Trophoblast cell (in vitro differentiated cells and primary cell): ENCODE data around the gene BCORL1.

Source experiments
- DNase-seq, 2 donors: peaks; one replicate each; pipeline ENCODE4 v3.0.0-alpha.2; 2016
- H2AFZ ChIP-seq: 2 replicates; pipeline ENCODE4 v1.6.1; 2013; ENCODE audit warnings: low read length, moderate library complexity, mild to moderate bottlenecking; ENCODE audit not compliant: insufficient read depth, poor library complexity
- H2AK5ac ChIP-seq: 2 replicates; pipeline ENCODE4 v1.6.1; 2013; ENCODE audit warnings: mild to moderate bottlenecking, low read length
- H2BK120ac ChIP-seq: 2 replicates; pipeline ENCODE4 v1.6.1; 2013; ENCODE audit warnings: low read length, mild to moderate bottlenecking, moderate library complexity; ENCODE audit not compliant: insufficient read depth, poor library complexity
- H2BK12ac ChIP-seq: 2 replicates; pipeline ENCODE4 v1.6.1; 2013; ENCODE audit warnings: mild to moderate bottlenecking, low read length, moderate library complexity
- H2BK5ac ChIP-seq: 2 replicates; pipeline ENCODE4 v1.6.1; 2013; ENCODE audit warnings: low read length, low read depth, moderate library complexity, mild to moderate bottlenecking; ENCODE audit not compliant: poor library complexity
- H3K14ac ChIP-seq: 2 replicates; pipeline ENCODE4 v1.6.1; 2013; ENCODE audit warnings: mild to moderate bottlenecking, low read length
- H3K18ac ChIP-seq: 2 replicates; pipeline ENCODE4 v1.6.1; 2013; ENCODE audit warnings: mild to moderate bottlenecking, low read length
- H3K23ac ChIP-seq: 2 replicates; pipeline ENCODE4 v1.6.1; 2013; ENCODE audit warnings: low read length
- H3K27ac ChIP-seq: 2 replicates; pipeline ENCODE4 v1.5.1; 2013; ENCODE audit warnings: low read depth, mild to moderate bottlenecking, inconsistent platforms, low read length, moderate library complexity
- H3K27me3 ChIP-seq: 2 replicates; pipeline ENCODE4 v1.6.1; 2013; ENCODE audit warnings: inconsistent platforms, mild to moderate bottlenecking, low read length, moderate library complexity; ENCODE audit not compliant: insufficient read depth
- H3K36me3 ChIP-seq, 2 experiments: 1 replicate in 1 of 2; 2 replicates in 1 of 2; pipeline ENCODE4 v1.6.1; 2013; ENCODE audit warnings: low read length in 2 of 2, mild to moderate bottlenecking in 2 of 2, moderate library complexity in 1 of 2; ENCODE audit not compliant: insufficient read depth in 2 of 2, control insufficient read depth in 1 of 2
- H3K4ac ChIP-seq: 2 replicates; pipeline ENCODE4 v1.6.1; 2013; ENCODE audit warnings: low read depth, mild to moderate bottlenecking, low read length, moderate library complexity
- H3K4me1 ChIP-seq, 2 experiments: 1 replicate in 1 of 2; 2 replicates in 1 of 2; pipeline ENCODE4 v1.6.1; 2013; ENCODE audit warnings: low read length in 2 of 2, mild to moderate bottlenecking in 2 of 2, moderate library complexity in 1 of 2; ENCODE audit not compliant: insufficient read depth in 2 of 2, control insufficient read depth in 1 of 2
- H3K4me2 ChIP-seq: 2 replicates; pipeline ENCODE4 v1.6.1; 2013; ENCODE audit warnings: inconsistent platforms, mild to moderate bottlenecking, low read length, moderate library complexity
- H3K4me3 ChIP-seq: 2 replicates; pipeline ENCODE4 v1.5.1; 2013; ENCODE audit warnings: mild to moderate bottlenecking, low read depth, low read length, inconsistent platforms
- H3K79me1 ChIP-seq: one replicate; pipeline ENCODE4 v1.6.1; 2013; ENCODE audit warnings: low read length
- H3K79me2 ChIP-seq: 2 replicates; pipeline ENCODE4 v1.6.1; 2013; ENCODE audit warnings: low read length, mild to moderate bottlenecking; ENCODE audit not compliant: control insufficient read depth, insufficient read depth, poor library complexity
- H3K9ac ChIP-seq: 2 replicates; pipeline ENCODE4 v1.6.1; 2013; ENCODE audit warnings: mild to moderate bottlenecking, low read length
- H3K9me3 ChIP-seq: 2 replicates; pipeline ENCODE4 v1.6.1; 2013; ENCODE audit warnings: low read depth, mild to moderate bottlenecking, control low read depth, inconsistent platforms, low read length; ENCODE audit not compliant: insufficient read depth
- H4K12ac ChIP-seq: 2 replicates; pipeline ENCODE4 v1.6.1; 2013; ENCODE audit warnings: low read depth, mild to moderate bottlenecking, low read length, moderate library complexity
- H4K8ac ChIP-seq: 2 replicates; pipeline ENCODE4 v1.6.1; 2013; ENCODE audit warnings: low read depth, mild to moderate bottlenecking, low read length, moderate library complexity
- H4K91ac ChIP-seq: one replicate; pipeline ENCODE4 v1.6.1; 2013; ENCODE audit warnings: low read depth, mild to moderate bottlenecking, low read length, moderate library complexity
- WGBS: extraction: QIAGEN DNeasy Blood & Tissue Kit; methylation state at CpG from one replicate; pipeline ENCODE4 v1.1.7; 2013; ENCODE audit warnings: missing lambda C conversion rate; ENCODE audit not compliant: insufficient read length, insufficient coverage; ENCODE audit errors: extremely low coverage; 5-methylcytosine and 5-hydroxymethylcytosine counted together

BCORL1 gene

GRCh38 chrX:130055103-130055502 lies 72.7 kb downstream of the BCORL1 start:
- Histone ChIP-seq H3K27ac (peak overlapping the region; percentile 89), H3K9me3 (no peaks in the 10 kb centered on the region), H4K12ac (no peak overlapping the region), H2BK5ac (peak overlapping the region; percentile 77), H3K18ac (no peak overlapping the region), H3K79me2 (peaks cover 2% of the 10 kb centered on the region), H3K9ac (no peak overlapping the region), H3K79me1 (peaks cover 16% of the 10 kb centered on the region), H3K23ac (no peak overlapping the region), H3K36me3 (peaks cover 10 to 13% of the 10 kb centered on the region in 2 experiments), H3K4me3 (no peak overlapping the region), H3K27me3 (no peaks in the 10 kb centered on the region), H2BK120ac (peak overlapping the region; percentile 73), H3K4me1 (peaks cover 27 to 34% of the 10 kb centered on the region in 2 experiments), H2AK5ac (no peak overlapping the region), H4K8ac (peak overlapping the region; percentile 48), H3K4me2 (no peak overlapping the region), H3K4ac (no peak overlapping the region), H2AFZ (no peak overlapping the region), H4K91ac (peak overlapping the region; percentile 66), H3K14ac (peak overlapping the region; percentile 48), H2BK12ac (no peak overlapping the region)
- no CpG with 5 or more reads among the region's 11 CpGs for WGBS
- peak; percentile 43 to 70 for DNase-seq

DNA sequence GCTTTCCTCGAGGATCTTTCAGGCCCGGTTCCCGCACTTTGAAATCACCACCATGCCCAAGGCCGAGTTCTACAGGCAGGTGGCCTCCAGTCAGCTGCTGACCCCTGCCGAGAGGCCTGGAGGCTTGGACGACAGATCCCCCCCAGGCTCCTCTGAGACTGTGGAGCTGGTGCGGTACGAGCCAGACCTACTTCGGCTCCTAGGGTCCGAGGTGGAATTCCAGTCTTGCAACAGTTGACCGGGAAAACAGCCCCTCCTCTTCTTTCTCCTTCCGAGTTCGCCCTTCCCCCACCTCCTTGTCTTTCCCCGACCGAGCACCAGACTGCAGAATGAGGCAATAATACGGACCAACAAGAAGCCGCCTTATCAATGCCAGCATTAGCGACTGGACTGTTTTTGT lies 73.5 kb downstream of the BCORL1 start:
- no CpG with 5 or more reads among the region's 18 CpGs for WGBS
- Histone ChIP-seq H4K8ac (peak overlapping the region; percentile 43), H3K36me3 (peaks cover 10 to 13% of the 10 kb centered on the region in 2 experiments), H3K9ac (no peak overlapping the region), H2BK5ac (peak overlapping the region; percentile 34), H3K4me3 (no peak overlapping the region), H2BK12ac (no peak overlapping the region), H3K14ac (peak overlapping the region; percentile 70), H2AK5ac (no peak overlapping the region), H3K27ac (peak overlapping the region; percentile 89), H3K79me2 (peaks cover 2% of the 10 kb centered on the region), H3K4me1 (peaks cover 27 to 34% of the 10 kb centered on the region in 2 experiments), H2BK120ac (peak overlapping the region; percentile 92), H3K27me3 (no peaks in the 10 kb centered on the region), H3K4me2 (peak overlapping the region; percentile 36), H3K79me1 (peaks cover 17% of the 10 kb centered on the region), H4K12ac (no peak overlapping the region), H3K9me3 (no peaks in the 10 kb centered on the region), H3K23ac (no peak overlapping the region), H3K4ac (no peak overlapping the region), H3K18ac (no peak overlapping the region), H4K91ac (peak overlapping the region; percentile 66), H2AFZ (no peak overlapping the region)
- peak; percentile 55 to 71 for DNase-seq

GRCh38 chrX:130057209-130057608 lies 74.8 kb downstream of the BCORL1 start:
- Histone ChIP-seq H3K27ac (no peak overlapping the region), H2AFZ (no peak overlapping the region), H4K91ac (peak overlapping the region; percentile 66), H3K36me3 (peaks cover 6 to 7% of the 10 kb centered on the region in 2 experiments), H2BK5ac (no peak overlapping the region), H2BK12ac (peak overlapping the region; percentile 13), H3K23ac (no peak overlapping the region), H3K9me3 (no peaks in the 10 kb centered on the region), H3K14ac (no peak overlapping the region), H3K4me2 (no peak overlapping the region), H3K4ac (peak overlapping the region; percentile 19), H4K12ac (no peak overlapping the region), H2BK120ac (no peak overlapping the region), H3K4me3 (no peak overlapping the region), H3K4me1 (peaks cover 27 to 32% of the 10 kb centered on the region in 2 experiments), H4K8ac (peak overlapping the region; percentile 1), H3K9ac (no peak overlapping the region), H3K79me1 (peaks cover 17% of the 10 kb centered on the region), H2AK5ac (no peak overlapping the region), H3K79me2 (peaks cover 2% of the 10 kb centered on the region), H3K18ac (no peak overlapping the region), H3K27me3 (no peaks in the 10 kb centered on the region)
- DNase-seq: peak; percentile 65 to 70
- no CpG with 5 or more reads among the region's 9 CpGs for WGBS

DNA sequence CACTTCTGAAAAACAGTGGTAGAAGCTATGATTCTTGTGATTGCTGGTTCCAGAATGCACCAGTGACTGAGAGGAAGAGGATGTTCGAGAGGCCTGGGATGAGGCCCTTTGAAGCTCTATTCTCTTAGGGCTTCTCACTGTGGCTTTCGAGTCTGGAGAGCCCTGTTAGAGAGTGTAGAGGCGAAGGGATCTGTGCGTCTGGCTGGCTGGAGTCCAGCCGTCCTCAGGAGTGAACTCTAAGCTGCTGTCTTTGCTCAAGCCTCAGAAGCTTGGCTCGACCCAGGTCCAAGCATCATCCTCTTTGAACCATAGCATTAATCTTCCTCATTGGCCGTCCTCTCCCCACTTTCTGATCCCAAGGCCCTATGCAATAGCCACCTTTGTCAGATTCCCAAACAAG lies 76.2 kb downstream of the BCORL1 start:
- H4K8ac ChIP-seq: no peak overlapping the region
- H3K9me3 ChIP-seq: no peaks in the 10 kb centered on the region
- H3K4me3 ChIP-seq: no peak overlapping the region
- no peak for DNase-seq
- H3K4me1 ChIP-seq: peaks cover 27 to 29% of the 10 kb centered on the region in 2 experiments
- WGBS: no CpG with 5 or more reads among the region's 7 CpGs
- H2BK12ac ChIP-seq: no peak overlapping the region
- no peaks in the 10 kb centered on the region for H3K27me3 ChIP-seq
- H2AK5ac ChIP-seq: no peak overlapping the region
- no peak overlapping the region for H3K9ac ChIP-seq
- H2BK5ac ChIP-seq: no peak overlapping the region
- no peak overlapping the region for H3K4me2 ChIP-seq
- peaks cover 17% of the 10 kb centered on the region for H3K79me1 ChIP-seq
- no peak overlapping the region for H3K18ac ChIP-seq
- no peak overlapping the region for H3K27ac ChIP-seq
- H4K91ac ChIP-seq: no peak overlapping the region
- H3K79me2 ChIP-seq: peaks cover 2% of the 10 kb centered on the region
- no peak overlapping the region for H3K14ac ChIP-seq
- H3K23ac ChIP-seq: no peak overlapping the region
- H3K36me3 ChIP-seq: peaks cover 2 to 4% of the 10 kb centered on the region in 2 experiments
- no peak overlapping the region for H2AFZ ChIP-seq
- no peak overlapping the region for H2BK120ac ChIP-seq
- no peak overlapping the region for H4K12ac ChIP-seq
- H3K4ac ChIP-seq: no peak overlapping the region
